ENCODE data around the gene NEO1.

DNA sequence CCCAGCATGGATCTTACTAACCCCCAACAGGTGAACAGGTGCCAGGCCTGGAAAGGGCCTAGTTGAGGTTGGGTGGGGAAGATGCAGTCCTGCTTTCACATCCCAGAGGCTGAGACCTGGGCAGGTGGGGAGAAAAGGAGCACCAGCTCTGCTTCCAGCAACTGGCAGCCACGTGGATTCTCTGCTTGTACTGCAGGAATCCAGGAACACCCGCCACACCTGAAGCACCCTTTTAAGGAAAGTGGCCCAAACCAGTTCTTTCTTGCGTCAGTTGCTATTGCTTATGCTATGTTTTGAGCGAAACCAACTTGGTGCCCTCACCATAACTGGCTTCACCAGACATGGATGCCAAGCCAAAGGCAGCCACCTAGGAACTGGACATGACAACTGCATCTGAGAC, 28.1 kb upstream of the NEO1 start:
- TF ChIP-seq TAF1 (IDR thresholded peaks at IDR 0.05; ENCODE audit: low read depth) = no peak
- no peak for TF ChIP-seq EP300 (conservative IDR thresholded peaks at IDR 0.05; ENCODE audit: poor library complexity, severe bottlenecking)
- TF ChIP-seq SMC3 (conservative IDR thresholded peaks at IDR 0.05; ENCODE audit: poor library complexity) = no peak

All from neural cell (in vitro differentiated cells).